GM18909 (cell line): ENCODE results near the gene TADA2B.

ENCODE experiments used
- ATAC-seq: cut with Tn5 transposase; IDR thresholded peaks from one replicate; pipeline ENCODE4 v1.9.1; 2021; ENCODE audit warnings: mild to moderate bottlenecking; ENCODE audit not compliant: unreplicated experiment, poor library complexity

The TADA2B gene

DNA sequence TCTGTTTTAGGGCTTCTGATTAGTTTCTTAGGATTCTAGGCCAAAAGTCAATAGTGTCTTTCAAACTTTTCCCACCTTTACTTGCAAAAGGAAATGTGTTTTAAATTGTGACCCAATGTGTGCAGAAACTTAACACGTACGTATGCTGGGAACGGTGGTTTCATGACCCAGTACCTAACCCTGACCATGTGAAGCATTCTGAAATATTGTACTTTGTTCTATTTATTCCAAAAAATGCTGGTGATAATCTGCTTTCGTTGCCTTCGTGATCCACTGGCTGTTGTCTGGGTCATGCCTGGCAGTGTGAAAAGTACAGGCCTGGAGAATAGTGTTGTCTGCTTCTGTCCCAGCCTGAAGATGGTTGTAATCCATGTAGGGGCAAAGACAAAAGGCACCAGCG, 26.7 kb upstream of the TADA2B start:
- ATAC-seq, result no peak

DNA sequence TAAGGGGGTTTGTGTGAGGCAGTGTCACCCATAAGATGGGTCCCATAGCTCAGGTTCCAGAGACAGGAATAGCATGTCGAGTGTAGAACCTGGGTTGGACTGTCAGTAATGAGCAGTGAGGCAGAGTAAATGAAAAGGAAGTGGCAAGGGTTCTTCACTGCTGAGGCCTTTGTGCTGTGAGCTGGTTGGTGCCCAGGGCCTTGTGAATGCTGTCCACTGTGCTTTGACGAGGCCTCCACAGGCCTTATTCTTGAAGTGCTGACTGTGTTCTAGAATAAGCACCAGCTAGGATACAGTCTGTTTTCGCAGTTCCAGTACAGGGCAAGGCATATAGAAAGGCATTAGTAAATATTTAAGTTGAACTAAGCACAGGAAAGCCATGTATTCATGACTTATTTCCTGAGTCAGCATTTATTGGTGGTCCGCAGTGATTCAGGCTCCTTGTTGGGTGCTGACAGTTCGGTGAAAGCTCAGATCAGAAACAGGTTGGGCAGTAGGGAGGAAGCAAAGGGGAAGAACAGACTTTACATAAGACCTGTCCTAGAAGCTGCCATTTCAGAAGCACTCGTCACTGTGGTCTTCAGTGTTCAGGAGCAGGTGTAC, 25.6 kb upstream of the TADA2B start:
- ATAC-seq, result no peak

DNA sequence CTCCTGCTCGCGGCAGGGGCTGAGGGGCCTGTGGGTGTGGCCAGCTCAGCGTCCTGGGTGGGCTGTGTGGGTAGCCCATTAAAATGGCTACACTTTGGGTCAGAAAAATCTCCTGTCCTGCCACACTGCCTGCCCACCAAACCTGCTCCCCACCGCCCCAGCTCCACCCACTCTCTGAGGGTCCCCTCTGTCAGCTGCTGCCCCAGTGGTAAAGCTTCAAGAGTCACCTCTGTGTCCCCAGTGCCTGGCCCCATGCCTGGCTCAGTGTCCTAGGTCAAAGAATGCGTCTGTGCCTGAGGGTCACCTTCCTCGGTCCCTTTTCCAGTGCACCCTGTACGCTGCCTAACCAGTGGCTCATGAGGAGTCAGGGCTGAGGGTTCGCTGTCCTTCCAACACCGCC, 24.9 kb upstream of the TADA2B start:
- ATAC-seq, result no peak

DNA sequence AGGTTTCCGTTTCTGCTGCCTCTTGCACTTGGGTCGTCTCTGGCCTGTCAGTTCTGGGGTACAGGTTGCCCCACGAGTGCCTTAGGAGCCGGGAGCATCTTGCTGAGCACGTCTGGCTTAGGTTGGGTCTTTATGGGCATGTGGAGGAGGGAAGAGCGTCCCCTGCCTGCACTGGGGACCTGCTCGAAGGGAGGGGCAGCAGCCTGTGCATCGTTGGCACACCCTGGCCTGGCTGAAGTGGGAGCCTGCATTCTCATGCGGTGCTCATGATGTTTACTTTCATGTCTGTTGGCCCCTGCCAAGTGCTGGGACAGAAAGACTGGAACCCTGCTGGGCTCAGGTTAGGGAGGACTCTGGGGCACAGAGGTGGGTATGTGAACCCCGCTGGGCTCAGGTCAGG, 23.8 kb upstream of the TADA2B start:
- no peak for ATAC-seq

DNA sequence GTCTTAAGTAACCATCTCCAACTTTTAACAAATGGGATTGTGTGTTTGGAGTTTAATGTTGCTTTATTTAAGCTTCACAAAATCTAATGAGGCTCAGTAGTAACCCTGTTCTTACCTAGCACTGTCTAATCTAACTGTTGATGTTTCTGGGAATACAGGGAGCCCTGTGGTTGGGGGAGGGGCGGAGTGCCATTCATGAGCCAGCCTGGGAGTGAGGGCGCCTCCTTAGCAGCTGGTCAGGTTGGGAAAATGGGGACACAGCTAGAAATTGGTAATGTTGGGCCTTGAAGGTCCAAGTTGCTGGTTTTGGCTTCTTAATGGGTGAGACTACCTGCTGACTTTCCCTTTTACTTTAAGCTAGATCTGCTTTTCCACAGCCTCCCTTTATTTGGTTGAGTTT, 22.9 kb upstream of the TADA2B start:
- ATAC-seq, result no peak

DNA sequence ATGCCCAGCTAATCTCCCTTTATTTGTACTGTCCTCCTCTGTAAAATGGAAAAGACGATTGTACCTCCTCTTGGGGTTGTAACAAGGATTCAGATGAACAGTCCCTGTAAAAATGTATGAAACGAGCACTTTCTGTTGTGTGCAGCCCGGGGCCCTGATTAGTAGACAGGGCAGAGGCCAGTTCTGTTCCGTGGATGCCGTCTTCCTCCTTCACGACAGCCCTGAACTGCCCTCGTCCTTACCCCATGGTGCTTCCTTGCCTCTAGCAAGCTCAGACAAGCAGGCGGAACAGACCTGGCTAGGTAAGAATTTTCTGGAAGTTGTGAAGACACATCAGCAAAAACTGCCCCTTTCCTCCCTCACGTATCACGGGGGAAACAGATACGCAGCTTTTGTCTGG, 22.3 kb upstream of the TADA2B start:
- ATAC-seq, result no peak

DNA sequence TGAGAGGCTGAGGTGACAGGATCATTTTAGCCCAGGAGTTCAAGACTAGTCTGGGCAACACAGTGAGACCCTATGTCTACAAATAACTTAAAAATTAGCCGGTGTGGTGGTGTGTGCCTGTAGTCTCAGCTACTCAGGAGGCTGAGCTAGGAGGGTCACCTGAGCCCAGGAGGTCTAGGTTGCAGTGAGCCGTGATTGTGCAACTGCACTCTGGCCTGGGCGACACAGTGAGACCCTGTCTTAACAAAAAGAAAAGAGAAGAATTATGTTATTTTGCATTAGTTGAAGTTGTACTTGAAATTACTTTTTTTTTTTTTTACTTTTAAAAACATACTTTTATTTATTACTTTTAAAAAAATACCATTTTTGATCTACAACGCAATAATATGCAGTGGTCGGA, 21.8 kb upstream of the TADA2B start:
- no peak for ATAC-seq

DNA sequence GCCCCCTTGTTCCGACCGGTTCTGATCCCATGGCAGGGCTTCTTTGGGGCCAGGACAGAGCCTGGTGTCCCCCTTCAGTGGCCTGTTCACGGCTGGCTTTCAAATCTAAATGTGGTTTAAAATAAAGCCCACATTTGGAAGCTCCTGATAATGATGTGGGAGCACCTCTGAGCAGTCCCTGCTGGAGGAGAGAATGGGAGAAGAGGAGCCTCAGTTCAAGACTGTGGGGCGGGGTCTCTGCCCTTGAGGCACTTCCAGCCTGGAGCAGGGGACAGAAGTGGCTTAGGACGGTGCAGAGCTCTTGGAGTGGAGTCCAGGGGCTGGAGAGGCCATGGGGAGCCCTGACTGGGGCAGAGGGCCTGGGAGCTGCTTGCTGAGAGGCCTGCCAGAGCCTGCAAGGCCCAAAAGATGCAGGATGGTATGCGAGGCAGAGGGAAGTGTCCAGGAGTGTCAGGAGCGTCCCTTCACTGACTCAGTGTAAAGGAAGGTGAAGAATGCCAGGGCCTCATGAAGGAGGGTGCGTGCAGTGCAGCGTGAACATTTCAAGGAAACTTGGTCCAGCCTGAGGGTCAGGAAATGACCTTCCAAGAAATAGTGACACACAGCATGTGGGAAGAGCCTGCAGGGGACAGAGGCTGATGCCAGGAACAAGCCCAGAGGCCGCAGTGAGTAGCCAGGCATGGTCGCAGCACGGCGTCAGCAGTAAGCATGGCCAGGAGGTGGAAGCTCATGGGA, 21.1 kb upstream of the TADA2B start:
- ATAC-seq, result no peak

DNA sequence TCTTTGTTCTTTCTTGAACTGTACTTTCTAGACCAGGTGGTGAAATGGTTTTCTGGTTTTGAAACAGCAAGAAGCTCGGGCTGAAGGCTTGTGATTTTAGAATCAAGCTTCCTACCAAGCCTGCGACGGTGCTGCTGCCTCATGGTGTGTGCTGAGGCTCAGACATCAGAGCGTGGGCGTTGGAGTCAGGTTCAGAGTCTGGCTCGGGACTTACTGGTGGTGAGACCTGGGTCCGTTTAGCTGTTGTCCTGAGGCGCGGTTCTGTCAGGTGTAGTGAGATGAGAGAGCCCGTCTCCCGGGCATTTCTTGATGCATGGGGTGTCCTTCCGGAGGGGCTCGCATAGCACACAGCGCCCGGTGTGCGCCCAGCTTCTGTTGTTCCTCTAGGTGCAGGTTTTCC, 19.7 kb upstream of the TADA2B start:
- no peak for ATAC-seq

DNA sequence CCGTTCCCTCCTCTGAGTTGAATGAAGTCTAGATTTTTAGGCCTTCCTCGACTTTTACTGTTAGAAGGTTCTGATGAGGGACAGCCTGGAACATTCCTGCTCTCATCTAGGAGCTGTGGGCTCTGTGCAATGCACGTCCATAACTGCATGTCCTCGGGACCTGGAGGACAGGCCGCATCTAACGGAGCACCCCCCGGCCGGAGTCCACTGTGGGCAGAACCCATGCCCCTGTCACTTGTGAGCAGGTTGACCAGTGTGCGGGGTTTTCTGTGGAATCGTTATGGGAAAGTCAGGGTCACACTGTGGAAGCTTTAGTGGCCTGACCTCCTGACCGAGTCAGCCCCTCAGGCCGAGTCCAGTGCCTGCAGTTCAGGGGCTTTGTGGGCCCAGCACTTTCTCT, 19.3 kb upstream of the TADA2B start:
- no peak for ATAC-seq

DNA sequence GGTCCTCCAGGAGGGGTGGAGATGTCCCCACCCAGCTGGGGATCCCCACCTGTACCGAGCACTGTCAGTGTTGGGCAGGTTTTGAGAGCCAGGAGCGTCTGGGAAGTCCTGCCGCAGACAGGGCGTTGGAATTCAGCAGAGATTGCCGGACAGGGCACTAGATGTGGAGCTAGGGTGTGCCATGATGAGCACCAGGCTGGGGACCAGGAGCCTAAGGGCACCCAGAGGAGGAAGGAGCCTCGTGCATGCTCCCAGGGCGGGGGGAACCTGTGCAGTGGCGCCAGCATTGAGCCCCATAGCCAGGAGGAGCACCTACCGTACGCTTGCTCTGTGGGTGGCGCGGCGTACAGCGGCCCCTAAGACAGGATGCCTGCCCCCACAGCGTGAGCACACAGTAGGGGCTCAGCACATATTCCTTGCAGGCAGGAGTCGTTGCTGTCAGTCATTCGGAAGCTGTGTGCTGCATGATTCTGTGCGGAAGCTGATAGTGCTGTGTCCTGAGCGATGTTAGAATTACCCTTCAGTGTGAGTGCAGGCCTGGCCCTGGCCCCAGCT, 18.8 kb upstream of the TADA2B start:
- ATAC-seq, result no peak

DNA sequence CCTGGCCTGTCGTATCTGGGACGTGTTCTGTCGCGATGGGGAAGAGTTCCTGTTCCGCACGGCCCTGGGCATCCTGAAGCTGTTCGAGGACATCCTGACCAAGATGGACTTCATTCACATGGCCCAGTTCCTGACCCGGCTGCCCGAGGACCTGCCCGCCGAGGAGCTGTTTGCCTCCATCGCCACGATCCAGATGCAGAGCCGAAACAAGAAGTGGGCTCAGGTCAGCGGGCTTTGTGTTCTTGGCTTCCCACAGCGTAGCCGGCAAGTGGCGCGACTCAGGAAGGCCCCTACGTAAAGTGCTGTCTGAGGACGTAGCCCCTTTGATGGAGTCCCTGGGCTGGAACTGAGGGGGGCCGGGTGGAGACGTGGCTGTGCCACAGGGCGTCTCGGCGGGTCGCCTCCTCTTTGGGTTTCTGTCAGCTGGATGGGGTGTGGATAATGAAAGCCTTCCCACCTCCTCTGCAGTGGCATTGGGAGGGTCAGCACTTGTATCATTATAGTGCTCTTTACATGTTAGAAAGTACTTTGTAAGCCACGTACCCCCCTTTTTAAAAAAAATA, 18.1 kb upstream of the TADA2B start:
- ATAC-seq, result no peak

DNA sequence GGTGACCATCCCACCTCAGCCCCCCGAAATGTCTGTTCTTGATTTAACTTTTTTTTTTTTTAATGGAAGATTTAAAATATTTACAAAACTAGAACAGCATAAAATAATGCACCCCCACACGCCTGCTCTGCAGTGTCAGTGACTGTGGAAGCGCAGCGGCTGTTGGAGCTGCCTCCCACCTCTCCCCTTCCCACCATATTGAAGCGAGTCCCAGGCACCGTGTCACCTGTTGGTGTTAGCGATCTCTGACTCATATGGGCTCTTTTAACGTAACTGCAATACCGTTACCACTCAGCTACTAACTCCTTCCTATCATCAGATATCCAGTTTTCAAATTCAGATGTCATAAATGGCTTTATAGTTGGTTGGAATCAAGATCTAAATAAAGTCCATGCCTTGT, 17.1 kb upstream of the TADA2B start:
- no peak for ATAC-seq

DNA sequence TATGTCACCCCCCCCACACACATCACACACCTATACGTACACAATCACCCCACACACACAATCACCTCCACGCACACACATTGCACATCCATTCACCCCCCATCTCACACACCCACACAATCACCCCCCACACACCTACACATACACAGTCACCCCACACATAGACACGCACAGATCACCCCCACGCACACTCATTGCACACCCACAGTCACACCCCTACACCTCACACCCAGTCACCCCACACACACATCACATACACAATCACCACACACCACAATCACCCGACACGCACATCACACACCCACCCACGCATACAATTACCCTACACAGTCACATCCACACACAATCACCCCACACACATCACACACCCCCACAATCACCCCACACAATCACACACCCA, 15.9 kb upstream of the TADA2B start:
- no peak for ATAC-seq

DNA sequence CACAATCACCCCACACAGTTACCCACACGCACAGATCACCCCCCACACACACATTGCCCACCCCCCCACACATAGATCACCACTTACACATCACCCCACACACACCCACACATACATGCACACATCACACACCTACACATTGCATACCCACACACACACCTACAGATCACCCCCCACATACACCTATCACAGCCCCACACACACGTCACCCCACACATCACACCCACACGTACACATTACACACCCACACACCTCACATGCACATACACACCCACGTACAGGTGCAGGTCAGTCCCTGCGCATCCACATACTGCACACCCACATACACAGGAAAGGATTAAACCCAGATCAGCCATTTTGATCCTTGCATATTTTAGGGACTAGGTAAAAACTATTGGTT, 15.3 kb upstream of the TADA2B start:
- ATAC-seq, result no peak

DNA sequence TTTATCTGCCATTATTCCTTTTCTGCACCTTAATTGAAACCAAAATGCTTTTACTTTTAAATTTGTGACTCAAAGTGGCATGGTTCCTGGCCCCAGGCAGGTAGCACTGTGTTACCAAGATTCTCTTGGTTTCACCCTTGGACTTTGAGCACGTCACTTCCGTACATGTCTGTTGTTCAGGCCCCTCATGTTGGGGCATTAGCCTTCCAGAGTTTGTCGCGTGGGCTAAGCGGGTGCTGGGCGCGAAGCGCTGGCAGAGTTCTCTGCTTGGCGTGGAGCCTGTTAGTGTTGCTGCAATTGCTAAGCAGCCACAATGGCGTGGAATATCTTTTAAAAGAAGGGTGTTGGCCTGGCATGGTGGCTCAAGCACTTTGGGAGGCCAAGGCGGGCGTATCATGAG, 14.0 kb upstream of the TADA2B start:
- no peak for ATAC-seq

DNA sequence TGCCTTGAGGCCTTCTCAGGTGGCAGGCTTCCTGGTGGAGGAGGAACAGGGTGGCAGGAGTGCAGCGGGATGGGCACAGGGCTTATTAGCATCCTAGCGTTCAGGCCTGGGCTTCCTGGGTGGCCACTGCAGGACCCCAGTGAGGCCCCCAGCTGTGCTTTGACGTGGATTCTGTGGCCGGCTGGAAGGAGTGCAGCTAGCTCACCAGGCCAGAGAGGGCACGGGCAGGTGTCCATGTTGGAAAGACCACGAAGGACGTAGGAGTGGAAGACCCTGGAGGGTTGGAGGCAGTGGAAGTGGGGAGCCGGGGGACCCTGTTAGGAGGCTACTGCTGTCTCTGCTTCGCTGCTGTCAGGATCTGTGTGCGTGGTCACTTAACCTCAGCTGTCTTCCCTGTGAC, 13.3 kb upstream of the TADA2B start:
- no peak for ATAC-seq

DNA sequence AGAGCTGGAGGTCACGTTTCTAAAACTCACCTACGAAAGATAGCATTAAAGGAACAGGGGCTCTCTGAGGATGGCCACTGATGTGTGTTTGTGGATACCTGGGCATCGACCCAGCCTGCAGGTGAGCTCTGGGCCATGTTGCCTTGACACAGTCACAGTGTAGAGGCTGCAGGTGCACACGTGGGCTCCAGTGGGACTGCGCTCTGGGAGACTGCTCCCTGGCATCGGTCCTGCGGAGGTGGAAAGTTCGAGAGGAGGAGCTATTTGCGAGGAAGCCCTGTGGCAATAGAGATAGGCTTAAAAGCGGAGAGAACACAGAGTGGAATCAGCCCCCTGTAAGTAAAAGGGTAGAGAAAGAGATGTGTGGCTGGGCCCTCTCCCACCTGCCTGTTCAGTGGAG, 12.3 kb upstream of the TADA2B start:
- ATAC-seq, result no peak

DNA sequence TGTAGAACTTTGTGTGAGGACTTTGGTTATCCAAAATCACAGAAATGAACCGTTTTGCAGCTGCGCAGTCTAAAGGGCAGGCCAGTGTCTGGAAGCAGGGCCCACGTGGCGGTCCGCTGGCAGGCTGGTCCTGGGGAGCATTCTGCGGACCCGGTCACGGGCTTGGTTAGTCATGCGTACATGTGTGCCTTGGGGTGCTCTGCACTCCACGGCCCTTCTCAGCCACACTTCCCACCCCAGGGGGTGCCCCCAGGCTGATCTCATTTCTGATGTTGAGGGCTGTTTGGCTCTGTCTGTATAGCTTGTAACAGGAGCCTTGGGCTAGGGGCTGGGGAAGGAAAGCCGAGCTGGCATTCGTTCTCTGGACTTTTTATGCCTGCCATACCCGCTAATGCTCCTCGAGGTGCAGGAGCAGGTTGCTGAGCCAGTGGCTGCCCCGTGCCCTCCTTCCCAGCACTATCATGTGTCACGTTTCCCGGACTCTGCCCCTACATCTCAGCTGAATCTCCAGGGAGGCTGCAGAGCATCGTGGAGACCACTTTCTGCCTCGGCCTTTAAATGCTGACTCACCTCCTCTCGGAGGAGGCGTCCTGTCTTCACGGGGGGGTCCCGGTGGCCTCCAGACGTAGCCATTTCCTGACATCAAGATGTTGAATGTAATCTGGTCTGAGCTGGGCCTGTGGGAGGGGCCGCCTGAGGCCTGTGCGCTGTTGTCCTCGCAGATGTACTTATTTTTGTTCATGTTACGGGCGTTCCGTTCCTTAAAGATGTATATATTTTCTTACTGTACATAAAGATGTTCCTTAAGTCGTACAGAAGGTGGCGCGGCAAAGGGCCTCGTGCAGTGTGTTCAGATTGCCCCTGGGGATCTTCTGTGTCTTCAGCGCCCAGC, 11.4 kb upstream of the TADA2B start:
- ATAC-seq, result no peak

DNA sequence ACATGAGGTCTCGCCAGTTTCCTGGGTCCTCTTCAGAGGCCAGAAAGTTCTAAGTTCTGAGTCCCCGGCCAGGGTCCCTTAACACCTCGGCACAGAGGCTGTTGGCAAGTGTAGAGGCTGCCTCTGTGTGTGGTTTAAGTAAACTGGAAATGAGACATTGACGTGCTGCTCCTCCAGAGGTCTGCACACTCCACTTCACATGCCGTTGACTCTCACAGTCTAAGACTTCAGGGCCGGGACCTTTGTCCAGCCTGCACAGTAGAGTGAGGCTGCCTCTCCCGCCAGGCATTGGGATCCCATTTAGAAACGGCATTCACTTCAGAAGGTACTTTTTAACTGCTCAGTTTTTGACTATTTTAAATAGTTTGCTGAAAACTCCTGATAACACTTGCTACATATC, 10.6 kb upstream of the TADA2B start:
- no peak for ATAC-seq
